GM12875 (cell line): ENCODE results near the gene TLK2.
"Not testable (repeated sequence)": the region's sequence is repeated elsewhere in the genome, so short reads cannot be mapped to it uniquely, and the experiment has no call there.

Experiments
- H3K4me3 ChIP-seq: one replicate; pipeline ENCODE4 v1.5.1; 2011; ENCODE audit warnings: low read depth, low read length, control low read depth

The TLK2 gene

GRCh38 chr17:62477111-62477510 lies 1.5 kb upstream of the TLK2 start:
- peak overlapping the region; percentile 67 for H3K4me3 ChIP-seq

GRCh38 chr17:62477718-62478408 lies 762 bp upstream of the TLK2 start:
- peak overlapping the region; percentile 67 for H3K4me3 ChIP-seq

- peak overlapping the region; percentile 70 for H3K4me3 ChIP-seq
Observed at GRCh38 chr17:62478880-62479638, 434 bp downstream of the TLK2 start.

- peak overlapping the region; percentile 70 for H3K4me3 ChIP-seq
Observed at GRCh38 chr17:62479639-62480258, 1.1 kb downstream of the TLK2 start.

GRCh38 chr17:62482553-62482952 lies 3.9 kb downstream of the TLK2 start:
- not testable (repeated sequence) for H3K4me3 ChIP-seq

- H3K4me3 ChIP-seq, result not testable (repeated sequence)
Observed at GRCh38 chr17:62490990-62491389, 12.4 kb downstream of the TLK2 start.

- not testable (repeated sequence) for H3K4me3 ChIP-seq
Observed at GRCh38 chr17:62493049-62493655, 14.5 kb downstream of the TLK2 start.

GRCh38 chr17:62494073-62494472 lies 15.4 kb downstream of the TLK2 start:
- not testable (repeated sequence) for H3K4me3 ChIP-seq

GRCh38 chr17:62496344-62496743 lies 17.7 kb downstream of the TLK2 start:
- not testable (repeated sequence) for H3K4me3 ChIP-seq

GRCh38 chr17:62498796-62499195 lies 20.2 kb downstream of the TLK2 start:
- H3K4me3 ChIP-seq, result not testable (repeated sequence)

GRCh38 chr17:62500463-62500862 lies 21.8 kb downstream of the TLK2 start:
- H3K4me3 ChIP-seq, result not testable (repeated sequence)

GRCh38 chr17:62504857-62505256 lies 26.2 kb downstream of the TLK2 start:
- not testable (repeated sequence) for H3K4me3 ChIP-seq

GRCh38 chr17:62507191-62507836 lies 28.7 kb downstream of the TLK2 start:
- H3K4me3 ChIP-seq, result not testable (repeated sequence)

- H3K4me3 ChIP-seq, result not testable (repeated sequence)
Observed at GRCh38 chr17:62510247-62510819, 31.7 kb downstream of the TLK2 start.

- not testable (repeated sequence) for H3K4me3 ChIP-seq
Observed at GRCh38 chr17:62511014-62511413, 32.4 kb downstream of the TLK2 start.

- not testable (repeated sequence) for H3K4me3 ChIP-seq
Observed at GRCh38 chr17:62516376-62516775, 37.8 kb downstream of the TLK2 start.

GRCh38 chr17:62521295-62521694 lies 42.7 kb downstream of the TLK2 start:
- H3K4me3 ChIP-seq, result not testable (repeated sequence)

GRCh38 chr17:62524077-62524476 lies 45.5 kb downstream of the TLK2 start:
- not testable (repeated sequence) for H3K4me3 ChIP-seq

- H3K4me3 ChIP-seq, result not testable (repeated sequence)
Observed at GRCh38 chr17:62525317-62525716, 46.7 kb downstream of the TLK2 start.

GRCh38 chr17:62530936-62531335 lies 52.3 kb downstream of the TLK2 start:
- not testable (repeated sequence) for H3K4me3 ChIP-seq
